Left renal cortex interstitium (tissue), 4 donors: ENCODE results near the gene MADCAM1. TPM values are rescaled to one million over a fixed set of nuclear protein-coding genes. Genes with fewer than 3 reads are reported as not detected.
A peak's percentile ranks its signal among the peaks of the same experiment; 100 is the strongest.
"Not testable (repeated sequence)": the region's sequence is repeated elsewhere in the genome, so short reads cannot be mapped to it uniquely, and the experiment has no call there.

Source experiments
- DNase-seq, 4 donors: peaks; one replicate each; pipeline ENCODE4 v3.0.0-alpha.2; 2013; ENCODE audit warnings: low read depth in 4 of 4, low spot score in 2 of 4, missing footprints in 1 of 4
- polyA plus RNA-seq, 4 donors: library from polyadenylated mRNA; unstranded; fragments of 120-200 nt; gene quantifications; one replicate each; pipeline ENCODE4 v1.2.1, GENCODE V29; 2013; ENCODE audit not compliant: insufficient read length in 4 of 4

Gene MADCAM1
- 1 to 10 TPM; 3.2 to 6.6 (median 4.0) TPM for polyA plus RNA-seq

GRCh38 chr19:496112-496665, at the start of gene MADCAM1:
MADCAM1 (plus strand) TSS chr19:496486; CDS start chr19:496500, 14 bp downstream.
- DNase-seq = no peak

GRCh38 chr19:447064-447426, 49.2 kb upstream of the MADCAM1 start:
- no peak for DNase-seq

GRCh38 chr19:447816-448560, 48.3 kb upstream of the MADCAM1 start:
- DNase-seq = peak in 1 of 4 donors; percentile 7

- no peak for DNase-seq
These were observed 46.4 kb upstream of the MADCAM1 start for GRCh38 chr19:449916-450315.

- DNase-seq = not testable (repeated sequence)
These were observed 45.3 kb upstream of the MADCAM1 start for GRCh38 chr19:450912-451481.

- no peak for DNase-seq
These were observed 43.5 kb upstream of the MADCAM1 start for GRCh38 chr19:452829-453228.

- no peak for DNase-seq
These were observed 42.7 kb upstream of the MADCAM1 start for GRCh38 chr19:453606-454005.

GRCh38 chr19:455031-455705, 41.1 kb upstream of the MADCAM1 start:
- no peak for DNase-seq

GRCh38 chr19:455851-456546, 40.3 kb upstream of the MADCAM1 start:
- no peak for DNase-seq

- no peak for DNase-seq
These were observed 39.7 kb upstream of the MADCAM1 start for GRCh38 chr19:456547-457110.

- DNase-seq = no peak
These were observed 38.6 kb upstream of the MADCAM1 start for GRCh38 chr19:457636-458035.

GRCh38 chr19:458091-459042, 37.9 kb upstream of the MADCAM1 start:
- DNase-seq = no peak

- DNase-seq = peak; percentile 46 to 66 (median 54)
These were observed 36.4 kb upstream of the MADCAM1 start for GRCh38 chr19:459724-460511.

GRCh38 chr19:460877-461720, 35.2 kb upstream of the MADCAM1 start, which contains the start of gene SHC2:
SHC2 (minus strand) TSS chr19:461033; CDS start chr19:460996, 37 bp downstream.
- no peak for DNase-seq

- DNase-seq = no peak
These were observed 34.4 kb upstream of the MADCAM1 start for GRCh38 chr19:461721-462551.

- no peak for DNase-seq
These were observed 32.6 kb upstream of the MADCAM1 start for GRCh38 chr19:463483-464207.
